HEK293T (cell line): ENCODE data around the gene PATL2.
"Not testable (repeated sequence)": the region's sequence is repeated elsewhere in the genome, so short reads cannot be mapped to it uniquely, and the experiment has no call there.

Experiments
- BHLHE40 ChIP-seq: fragments of 450-650 bp; IDR thresholded peaks from 2 replicates; pipeline ENCODE4 v1.6.1; 2016; ENCODE audit warnings: mild to moderate bottlenecking, moderate library complexity, borderline replicate concordance
- CTBP1 ChIP-seq: fragments of 450-650 bp; IDR thresholded peaks from 2 replicates; pipeline ENCODE4 v1.6.1; 2016; ENCODE audit warnings: borderline replicate concordance
- ELF4 ChIP-seq: fragments of 450-650 bp; IDR thresholded peaks from 2 replicates; pipeline ENCODE4 v1.6.1; 2017; ENCODE audit warnings: antibody characterized with exemption
- FOXM1 ChIP-seq: fragments of 450-650 bp; IDR thresholded peaks from 2 replicates; pipeline ENCODE4 v1.6.1; 2017; ENCODE audit warnings: mild to moderate bottlenecking, borderline replicate concordance
- L3MBTL2 ChIP-seq: fragments of 450-650 bp; conservative IDR thresholded peaks from 2 replicates; pipeline ENCODE4 v1.6.1; 2016; ENCODE audit warnings: mild to moderate bottlenecking
- SP1 ChIP-seq: fragments of 450-650 bp; IDR thresholded peaks from 2 replicates; pipeline ENCODE4 v1.6.1; 2017
- TARDBP ChIP-seq: fragments of 450-650 bp; IDR thresholded peaks from 2 replicates; pipeline ENCODE4 v1.6.1; 2016
- ZNF384 ChIP-seq: fragments of 450-650 bp; IDR thresholded peaks from 2 replicates; pipeline ENCODE4 v1.6.1; 2016

DNA sequence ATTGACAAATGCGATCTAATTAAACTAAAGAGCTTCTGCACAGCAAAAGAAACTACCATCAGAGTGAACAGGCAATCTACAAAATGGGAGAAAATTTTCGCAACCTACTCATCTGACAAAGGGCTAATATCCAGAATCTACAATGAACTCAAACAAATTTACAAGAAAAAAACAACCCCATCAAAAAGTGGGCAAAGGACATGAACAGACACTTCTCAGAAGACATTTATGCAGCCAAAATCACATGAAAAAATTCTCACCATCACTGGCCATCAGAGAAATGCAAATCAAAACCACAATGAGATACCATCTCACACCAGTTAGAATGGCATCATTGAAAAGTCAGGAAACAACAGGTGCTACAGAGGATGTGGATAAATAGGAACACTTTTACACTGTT is 32.3 kb upstream of the PATL2 start:
- TF ChIP-seq SP1, TARDBP, L3MBTL2, FOXM1, ZNF384, ELF4, CTBP1, BHLHE40: not testable (repeated sequence)
